GM18507 (cell line): ENCODE results near the gene LSM11.

ENCODE experiments used
- DNase-seq: peaks from one replicate; pipeline ENCODE4 v3.0.0; 2011; ENCODE audit warnings: low read depth; ENCODE audit not compliant: insufficient read length; ENCODE audit errors: extremely low spot score
- FAIRE-seq: peaks from 2 replicates; lab custom pipeline; 2011; peaks lifted over from hg19 to GRCh38; lab: Jason Lieb, UNC

LSM11 gene

DNA sequence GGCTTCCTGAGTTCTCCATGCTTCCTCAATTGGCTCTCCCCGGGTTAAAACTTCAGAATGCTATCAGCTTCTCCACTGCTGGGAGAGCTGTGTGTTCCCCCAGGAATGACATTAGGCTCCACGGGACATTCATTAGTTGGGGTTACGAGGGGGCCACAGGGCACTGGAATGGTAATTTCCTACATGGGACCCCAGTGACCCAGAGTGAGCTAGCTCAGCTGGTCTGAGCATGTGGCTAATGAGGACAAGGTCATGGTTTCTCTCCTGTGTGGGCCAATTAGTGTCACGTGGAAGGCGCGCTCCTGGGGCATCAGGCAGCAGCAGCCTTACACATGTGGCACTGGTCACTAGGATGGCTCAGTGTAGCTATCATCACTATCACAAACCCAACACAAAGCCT lies 21.0 kb downstream of the LSM11 start:
- no peak for FAIRE-seq
- no peak for DNase-seq

DNA sequence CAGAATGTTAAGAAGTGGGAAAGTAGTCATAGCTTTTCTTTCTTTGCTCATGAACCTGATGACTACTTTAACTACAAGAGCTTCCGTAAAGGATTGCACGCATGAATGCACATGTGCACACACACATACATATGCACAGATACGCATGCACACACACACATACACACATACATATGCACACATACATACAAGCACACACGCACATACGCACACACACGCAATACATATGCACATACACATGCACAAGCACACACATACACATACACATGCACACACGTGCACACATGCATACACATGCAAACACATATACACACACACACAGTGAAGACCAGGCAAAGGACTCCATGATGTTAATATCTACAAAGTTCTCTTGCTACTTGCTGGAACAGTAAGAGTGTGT lies 22.9 kb downstream of the LSM11 start:
- DNase-seq: no peak

DNA sequence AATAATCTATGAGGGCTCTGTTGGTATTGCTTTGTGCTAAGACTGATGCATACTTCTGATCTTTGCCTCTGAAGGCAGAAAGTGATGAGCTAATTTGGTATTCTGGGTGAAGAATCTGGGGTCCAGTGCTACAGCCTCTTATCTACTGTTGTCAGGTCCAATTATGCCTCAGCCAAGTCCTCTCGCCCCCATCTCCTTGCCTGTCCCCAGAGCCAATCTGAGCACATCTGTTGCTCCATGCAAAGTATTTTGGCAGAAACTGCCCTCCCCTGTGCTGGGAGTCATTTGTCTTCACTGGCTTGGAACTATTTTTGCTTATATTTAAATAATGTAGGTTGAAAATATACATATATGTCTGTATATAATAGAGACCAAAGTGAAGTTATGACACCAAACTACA lies 23.4 kb downstream of the LSM11 start:
- DNase-seq (no peak), FAIRE-seq (no peak)

More for the DNA sequence above, 22.9 kb downstream of the LSM11 start:
- FAIRE-seq: no peak

DNA sequence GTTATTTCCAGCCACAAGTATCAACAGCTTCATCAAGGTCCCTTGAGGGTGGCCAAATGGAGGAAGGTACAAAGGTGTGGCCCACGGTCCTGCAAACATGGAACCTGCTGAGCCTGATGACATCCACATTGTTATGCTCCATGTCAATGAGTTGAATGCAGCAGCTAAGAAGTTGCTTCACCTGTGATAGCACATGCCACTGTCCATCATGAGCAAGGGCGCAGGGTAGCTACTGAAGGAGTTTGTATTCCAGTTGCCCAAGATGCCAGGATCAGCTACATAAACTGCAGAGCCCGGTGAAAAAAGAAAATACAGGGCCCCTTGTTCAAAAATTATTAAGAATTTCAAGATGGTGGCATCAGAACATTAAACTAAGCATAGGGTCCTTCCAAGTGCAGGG lies 24.2 kb downstream of the LSM11 start:
- FAIRE-seq (no peak), DNase-seq (no peak)

DNA sequence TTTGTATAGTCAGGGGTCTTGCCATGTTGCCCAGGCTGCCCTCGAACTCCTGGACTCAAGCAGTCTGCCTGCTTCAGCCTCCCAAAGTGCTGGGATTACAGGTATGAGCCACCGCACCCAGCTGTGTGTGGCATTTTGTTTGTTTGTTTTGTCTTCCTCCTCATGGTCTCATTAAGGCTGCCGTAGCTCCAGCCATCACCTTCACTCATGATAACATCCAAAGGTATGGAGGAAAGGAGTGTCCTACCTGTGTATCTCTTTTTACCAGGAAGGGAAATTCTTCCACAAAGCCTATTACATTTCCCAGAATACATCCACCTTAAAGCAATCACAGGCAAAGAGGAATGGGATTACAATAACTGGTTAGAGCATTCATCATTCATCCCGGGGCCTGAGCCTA lies 27.2 kb downstream of the LSM11 start:
- DNase-seq (no peak), FAIRE-seq (no peak)

DNA sequence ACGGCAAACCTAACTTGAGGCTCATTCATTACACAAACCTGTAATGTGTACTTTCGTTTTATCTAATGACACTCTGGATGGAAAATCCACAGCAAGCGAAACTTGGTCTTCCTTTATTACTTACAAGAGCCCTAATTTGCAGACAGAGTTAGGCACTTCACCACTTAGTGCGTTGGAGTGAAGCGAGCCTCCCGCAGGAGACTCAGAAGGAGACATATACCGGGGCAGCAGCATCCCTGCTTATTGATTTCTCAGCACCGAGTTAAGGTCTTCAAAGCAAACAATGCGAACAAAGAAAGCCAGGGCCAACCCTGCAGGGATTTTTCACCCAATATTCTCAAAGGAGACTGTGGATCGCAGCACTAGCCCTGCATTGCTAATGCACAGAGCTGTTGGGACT lies 28.6 kb downstream of the LSM11 start:
- FAIRE-seq (no peak), DNase-seq (no peak)

DNA sequence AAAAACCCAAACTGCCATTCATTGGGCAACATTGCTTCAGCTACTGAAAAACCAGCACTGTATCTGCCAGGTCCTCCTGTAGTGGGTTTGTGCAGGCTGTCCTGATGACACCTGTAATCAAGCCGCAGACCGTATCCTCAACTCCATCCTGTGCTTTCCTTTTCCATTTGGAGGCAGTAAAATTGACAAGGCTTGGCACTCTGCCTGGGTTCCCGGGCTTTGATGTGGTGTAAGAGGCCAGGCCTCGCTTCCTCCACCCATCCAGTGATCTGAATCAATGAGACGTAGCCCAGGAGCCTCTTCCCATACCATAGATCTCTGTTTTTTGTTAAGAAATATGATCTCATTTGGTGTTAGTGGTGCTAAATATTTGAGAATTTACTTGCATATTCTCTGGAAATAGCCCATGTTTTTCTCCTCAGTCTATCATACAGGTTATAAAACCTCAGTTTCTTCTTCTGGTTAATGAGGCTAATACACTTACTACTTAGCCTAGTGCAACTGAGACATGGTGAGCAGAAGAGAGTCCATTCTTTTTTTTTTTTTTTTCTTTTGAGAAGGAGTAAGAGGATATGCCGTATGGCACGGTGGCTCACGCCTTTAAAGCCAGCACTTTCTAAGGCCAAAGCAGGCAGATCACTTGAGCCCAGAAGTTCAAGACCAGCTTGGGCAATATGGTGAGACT lies 34.8 kb downstream of the LSM11 start:
- DNase-seq: no peak

DNA sequence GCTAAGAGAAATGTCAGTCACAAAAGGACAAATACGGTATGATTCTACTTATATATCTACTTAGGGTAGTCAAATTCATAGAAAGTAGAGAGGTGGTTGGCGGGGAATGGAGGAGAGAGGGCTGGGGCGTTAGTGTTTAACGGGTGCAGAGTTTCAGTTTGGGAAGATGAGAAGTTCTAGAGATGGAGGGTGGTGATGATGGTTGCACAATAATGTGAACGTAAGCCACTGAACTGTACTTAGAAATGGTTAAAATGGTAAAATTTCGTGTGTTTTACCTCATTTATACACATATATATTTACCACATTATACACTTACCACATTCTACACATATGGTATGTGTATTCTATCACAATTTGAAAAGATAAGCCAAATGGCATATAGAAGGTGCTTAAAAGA lies 35.7 kb downstream of the LSM11 start:
- no peak for FAIRE-seq
- no peak for DNase-seq

More for the DNA sequence above, 34.8 kb downstream of the LSM11 start:
- no peak for FAIRE-seq

DNA sequence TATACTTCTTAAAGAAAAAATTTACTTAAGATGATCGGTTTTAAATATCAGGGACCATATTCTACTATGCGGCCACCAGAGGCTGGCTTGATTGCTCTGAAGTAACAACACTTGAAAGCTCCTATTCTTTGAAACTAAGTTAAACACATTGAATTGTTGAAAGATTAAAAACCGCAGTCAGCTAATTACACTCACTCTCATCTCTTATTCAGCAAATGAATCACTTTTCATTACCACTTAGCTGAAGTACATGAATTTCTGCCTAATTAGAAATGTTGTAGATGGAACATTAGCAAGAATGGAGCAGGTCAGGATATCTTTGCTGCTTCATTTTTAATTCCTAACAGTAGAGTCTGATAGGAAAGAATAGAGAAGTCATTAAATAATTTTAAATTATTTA lies 42.3 kb downstream of the LSM11 start:
- DNase-seq (no peak), FAIRE-seq (no peak)

DNA sequence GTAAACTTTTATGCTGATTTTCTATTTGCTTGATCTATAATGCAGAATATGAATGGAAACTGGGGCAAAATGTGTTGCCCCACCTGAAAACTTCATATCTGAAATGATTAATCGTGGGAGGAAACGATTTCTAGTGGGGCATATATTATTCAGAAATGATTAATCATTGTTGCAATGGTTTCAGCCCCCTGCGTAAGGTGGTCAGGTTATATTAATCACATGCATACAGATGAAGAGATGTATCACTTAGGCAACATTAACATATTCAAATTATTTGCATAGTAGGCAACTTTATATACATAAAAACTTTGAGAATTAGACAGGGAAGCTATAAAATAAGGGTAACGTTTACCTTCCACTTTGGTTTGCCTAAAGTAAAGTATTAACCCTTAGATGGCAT lies 49.8 kb downstream of the LSM11 start:
- no peak for DNase-seq
- FAIRE-seq: peak; percentile 5

DNA sequence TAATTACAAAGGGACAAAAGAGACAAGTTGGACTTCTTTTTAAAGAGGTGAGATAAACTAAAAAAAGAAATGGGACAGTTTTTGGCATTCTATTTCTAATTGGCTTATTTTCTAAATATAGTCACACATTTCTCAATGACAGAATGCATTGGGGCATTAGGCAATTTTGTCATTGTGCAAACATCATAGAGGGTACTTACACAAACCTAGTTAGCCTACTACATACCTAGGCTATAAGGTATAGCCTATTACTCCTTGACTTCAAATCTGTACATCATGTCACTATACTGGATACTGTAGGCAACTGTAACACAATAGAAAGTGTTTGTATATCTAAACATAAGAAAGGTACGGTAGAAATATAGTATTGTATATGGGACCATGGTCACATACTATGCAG lies 56.1 kb downstream of the LSM11 start:
- DNase-seq (no peak), FAIRE-seq (no peak)

DNA sequence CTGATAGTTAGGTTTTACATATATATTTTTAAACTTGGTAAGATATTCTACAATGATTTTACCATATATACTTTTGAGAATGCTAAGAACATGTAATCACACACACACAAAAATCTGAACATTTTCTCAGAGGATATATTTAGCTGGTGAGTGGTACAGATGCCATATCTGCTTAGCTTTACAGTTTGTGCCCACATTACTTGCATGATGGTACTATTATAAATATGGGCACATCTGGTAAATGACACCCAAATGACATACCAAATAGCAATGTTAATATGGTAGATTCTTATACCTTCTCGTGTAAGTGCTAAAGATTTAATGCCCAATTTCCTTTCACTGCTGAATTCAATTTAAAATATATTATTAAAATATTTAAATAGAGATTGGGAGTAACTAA lies 56.6 kb downstream of the LSM11 start:
- FAIRE-seq (no peak), DNase-seq (no peak)

DNA sequence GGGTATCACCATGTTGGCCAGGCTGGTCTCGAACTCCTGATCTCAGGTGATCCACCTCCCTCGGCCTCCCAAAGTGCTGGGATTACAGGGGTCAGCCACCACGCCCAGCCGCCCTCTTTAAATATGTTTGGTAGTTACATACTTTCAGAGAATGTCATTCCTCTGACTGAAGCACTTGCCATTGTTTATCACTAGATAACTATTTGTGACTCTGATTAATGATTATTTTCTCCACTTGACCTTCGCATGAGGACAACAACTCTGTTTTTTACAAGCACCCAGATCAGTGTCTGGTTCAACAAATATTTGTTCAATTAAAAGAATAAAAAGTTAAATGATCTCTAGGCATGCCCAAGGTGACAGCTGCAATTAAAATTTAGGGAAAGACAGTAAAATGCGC lies 59.2 kb downstream of the LSM11 start:
- no peak for FAIRE-seq
- DNase-seq: no peak

DNA sequence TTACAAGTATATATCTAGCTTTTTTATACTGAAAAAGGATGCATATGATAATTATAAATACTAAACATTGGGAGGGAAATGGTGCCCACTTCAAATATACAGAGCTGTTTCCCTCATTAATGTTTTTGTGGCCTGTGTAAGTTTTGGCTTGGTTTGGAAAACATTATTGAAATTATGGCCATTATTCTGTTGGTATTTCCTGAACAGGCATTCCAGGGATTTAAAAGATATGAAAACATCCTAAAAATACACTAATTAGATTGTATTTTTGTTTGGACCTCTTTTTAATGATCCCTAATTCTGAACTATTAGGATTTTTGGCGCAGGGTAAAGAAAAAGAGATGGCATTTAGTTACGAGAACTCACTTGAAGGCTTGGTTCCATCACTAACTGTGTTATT lies 64.5 kb downstream of the LSM11 start:
- DNase-seq: no peak
- FAIRE-seq: no peak
